Measurements from ENCODE around the gene GLE1. TPM values are rescaled to one million over a fixed set of nuclear protein-coding genes. Genes with fewer than 3 reads are reported as not detected.
"Not testable (repeated sequence)": the region's sequence is repeated elsewhere in the genome, so short reads cannot be mapped to it uniquely, and the experiment has no call there.

Gene GLE1
- total RNA-seq, 2 donors from 2014 or later: 45.8 to 59.0 TPM

GRCh38 chr9:128482186-128482585, 22.3 kb upstream of the GLE1 start:
- DNase-seq (no peak), ATAC-seq (replicated peaks in 1 of 2) (no peak)
- no peak overlapping the region for H3K27ac Mint-ChIP-seq
- H3K27me3 Mint-ChIP-seq (ENCODE audit: low read depth): no peaks in the 10 kb centered on the region
- H3K4me1 Mint-ChIP-seq (ENCODE audit: low read depth): no peaks in the 10 kb centered on the region
- H3K9me3 Mint-ChIP-seq: no peaks in the 10 kb centered on the region
- peaks cover 8 to 10% of the 10 kb centered on the region in 2 donors for H3K36me3 Mint-ChIP-seq (ENCODE audit: insufficient read depth in 2 of 2)
- H3K4me3 Mint-ChIP-seq: no peak overlapping the region

DNA sequence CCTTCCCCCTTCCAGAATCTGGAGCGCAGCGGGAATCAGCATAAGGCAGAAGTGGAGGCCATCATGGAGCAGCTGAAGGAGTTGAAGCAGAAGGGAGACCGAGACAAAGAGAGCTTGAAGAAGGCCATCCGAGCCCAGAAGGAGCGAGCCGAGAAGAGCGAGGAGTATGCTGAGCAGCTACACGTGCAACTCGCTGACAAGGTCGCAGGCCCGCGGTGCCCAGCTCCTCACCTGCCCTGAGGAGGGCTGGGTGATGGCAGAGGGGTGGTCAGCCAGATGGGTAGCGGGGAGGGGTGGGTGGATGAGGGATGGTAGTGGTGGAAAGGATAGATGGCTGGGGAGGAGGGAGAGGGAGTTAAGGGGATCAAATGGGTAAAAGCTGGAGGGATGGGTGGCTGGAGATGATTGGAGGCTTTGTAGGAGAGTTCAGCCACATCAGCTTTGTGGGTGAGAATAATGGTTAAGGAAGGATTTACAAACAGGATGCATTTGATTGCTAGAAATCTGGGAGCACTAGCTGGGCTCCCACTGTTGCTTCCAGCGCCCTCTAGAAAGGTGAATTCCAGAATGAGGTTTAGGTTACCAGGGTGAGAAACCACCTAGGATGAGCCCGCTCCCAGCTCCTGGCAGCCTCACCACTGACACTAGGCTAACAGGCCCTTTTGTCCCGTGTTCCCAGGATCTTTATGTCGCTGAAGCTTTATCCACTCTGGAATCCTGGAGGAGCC, 19.7 kb upstream of the GLE1 start:
- Mint-ChIP-seq H3K4me3 (no peak overlapping the region), H3K9me3 (no peaks in the 10 kb centered on the region), H3K36me3 (ENCODE audit: insufficient read depth in 2 of 2) (peaks cover 9 to 12% of the 10 kb centered on the region in 2 donors), H3K27ac (no peak overlapping the region), H3K4me1 (ENCODE audit: low read depth) (no peaks in the 10 kb centered on the region), H3K27me3 (ENCODE audit: low read depth) (no peaks in the 10 kb centered on the region)
- no peak for ATAC-seq (replicated peaks in 1 of 2)
- DNase-seq: no peak

GRCh38 chr9:128485414-128485855, 19.1 kb upstream of the GLE1 start:
- no peaks in the 10 kb centered on the region for H3K4me1 Mint-ChIP-seq (ENCODE audit: low read depth)
- H3K9me3 Mint-ChIP-seq: no peaks in the 10 kb centered on the region

DNA sequence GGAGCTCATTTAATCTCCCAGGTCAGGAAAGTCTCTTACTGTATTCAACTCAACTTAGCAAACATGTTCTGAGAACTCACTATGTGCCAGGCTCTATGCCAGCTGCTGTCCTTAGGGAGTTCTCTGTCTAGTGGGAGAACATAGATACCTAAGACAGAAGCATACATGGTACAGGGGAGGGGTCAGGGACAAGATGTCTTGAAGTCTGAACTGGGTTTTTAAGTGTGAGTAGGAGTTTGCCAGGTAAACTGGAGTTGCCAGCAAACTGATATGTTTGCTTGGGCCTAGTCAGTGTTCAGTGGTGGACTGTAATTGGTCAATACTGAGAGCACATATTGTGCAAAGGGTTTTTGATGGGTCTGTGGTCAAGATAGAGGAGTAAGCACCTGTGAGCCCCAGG, 18.3 kb upstream of the GLE1 start:
- ATAC-seq (replicated peaks in 1 of 2): no peak
- no peak overlapping the region for H3K4me3 Mint-ChIP-seq
- no peaks in the 10 kb centered on the region for H3K9me3 Mint-ChIP-seq
- no peak overlapping the region for H3K27ac Mint-ChIP-seq
- no peaks in the 10 kb centered on the region for H3K4me1 Mint-ChIP-seq (ENCODE audit: low read depth)
- H3K27me3 Mint-ChIP-seq (ENCODE audit: low read depth): no peaks in the 10 kb centered on the region
- DNase-seq: no peak
- peaks cover 9 to 14% of the 10 kb centered on the region in 2 donors for H3K36me3 Mint-ChIP-seq (ENCODE audit: insufficient read depth in 2 of 2)

More at GRCh38 chr9:128485414-128485855, 19.1 kb upstream of the GLE1 start:
- H3K27ac Mint-ChIP-seq: no peak overlapping the region
- no peak overlapping the region for H3K4me3 Mint-ChIP-seq
- H3K36me3 Mint-ChIP-seq (ENCODE audit: insufficient read depth in 2 of 2): peaks cover 9 to 12% of the 10 kb centered on the region in 2 donors
- DNase-seq: no peak
- no peak for ATAC-seq (replicated peaks in 1 of 2)
- no peaks in the 10 kb centered on the region for H3K27me3 Mint-ChIP-seq (ENCODE audit: low read depth)

- H3K27me3 Mint-ChIP-seq (ENCODE audit: low read depth): no peaks in the 10 kb centered on the region
- no peak for ATAC-seq (replicated peaks in 1 of 2)
- no peak for DNase-seq
- no peaks in the 10 kb centered on the region for H3K4me1 Mint-ChIP-seq (ENCODE audit: low read depth)
- no peak overlapping the region for H3K27ac Mint-ChIP-seq
- no peaks in the 10 kb centered on the region for H3K9me3 Mint-ChIP-seq
- H3K4me3 Mint-ChIP-seq: no peak overlapping the region
- peaks cover 1 to 20% of the 10 kb centered on the region in 2 donors for H3K36me3 Mint-ChIP-seq (ENCODE audit: insufficient read depth in 2 of 2)
Observed at GRCh38 chr9:128493424-128493823, 11.1 kb upstream of the GLE1 start.

DNA sequence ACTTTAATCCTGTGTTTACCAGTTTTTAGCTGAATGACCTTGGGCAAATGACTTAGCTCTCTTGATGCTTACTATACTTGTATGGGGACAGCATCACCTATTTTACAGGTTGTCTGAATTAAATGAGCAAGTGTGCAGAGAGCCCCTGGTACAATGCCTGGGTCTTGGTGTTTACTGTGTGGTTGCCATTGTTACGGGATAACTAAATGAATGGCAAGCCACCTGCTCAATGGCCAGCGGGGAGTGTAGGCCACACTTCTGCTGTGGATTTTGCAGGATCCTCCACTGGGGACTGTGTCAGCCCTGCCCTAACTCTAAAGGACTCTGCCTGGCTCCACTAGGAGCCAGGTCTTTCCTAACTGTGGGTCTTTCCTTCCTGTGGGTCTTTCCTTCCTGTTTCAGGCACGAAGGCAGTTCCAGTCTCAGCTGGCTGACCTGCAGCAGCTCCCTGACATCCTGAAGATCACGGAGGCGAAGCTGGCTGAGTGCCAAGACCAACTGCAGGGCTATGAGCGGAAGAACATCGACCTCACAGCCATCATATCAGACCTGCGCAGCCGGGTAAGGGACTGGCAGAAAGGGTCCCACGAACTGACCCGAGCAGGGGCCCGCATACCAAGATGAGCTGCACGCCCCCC, 10.3 kb upstream of the GLE1 start:
- no peaks in the 10 kb centered on the region for H3K27me3 Mint-ChIP-seq (ENCODE audit: low read depth)
- H3K4me1 Mint-ChIP-seq (ENCODE audit: low read depth): no peaks in the 10 kb centered on the region
- H3K9me3 Mint-ChIP-seq: no peaks in the 10 kb centered on the region
- no peak overlapping the region for H3K27ac Mint-ChIP-seq
- peaks cover 1 to 19% of the 10 kb centered on the region in 2 donors for H3K36me3 Mint-ChIP-seq (ENCODE audit: insufficient read depth in 2 of 2)
- ATAC-seq (replicated peaks in 1 of 2): no peak
- DNase-seq: no peak
- H3K4me3 Mint-ChIP-seq: no peak overlapping the region

DNA sequence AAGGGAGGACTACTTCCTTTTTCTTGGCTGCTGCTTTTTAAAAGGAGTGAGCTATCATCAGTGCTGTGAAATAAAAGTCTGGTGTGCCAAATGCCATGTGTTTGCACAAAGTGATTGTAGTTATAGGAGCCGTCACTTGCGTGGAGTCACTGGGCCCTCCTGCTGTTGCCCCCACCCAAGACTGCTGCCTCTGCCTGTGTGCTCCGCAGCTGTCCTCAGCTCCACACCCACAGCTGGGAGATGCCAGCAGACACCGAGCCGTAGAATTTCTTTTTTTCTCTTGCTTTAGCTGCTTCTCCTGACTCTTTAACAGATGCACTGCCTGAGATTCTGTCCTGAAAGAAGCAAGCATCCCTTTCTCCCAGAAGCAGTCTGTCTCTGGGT, 9.8 kb upstream of the GLE1 start:
- no peaks in the 10 kb centered on the region for H3K4me1 Mint-ChIP-seq (ENCODE audit: low read depth)
- H3K4me3 Mint-ChIP-seq: no peak overlapping the region
- peaks cover 1 to 17% of the 10 kb centered on the region in 2 donors for H3K36me3 Mint-ChIP-seq (ENCODE audit: insufficient read depth in 2 of 2)
- no peak for DNase-seq
- H3K9me3 Mint-ChIP-seq: no peaks in the 10 kb centered on the region
- no peaks in the 10 kb centered on the region for H3K27me3 Mint-ChIP-seq (ENCODE audit: low read depth)
- ATAC-seq (replicated peaks in 1 of 2): no peak
- H3K27ac Mint-ChIP-seq: no peak overlapping the region

DNA sequence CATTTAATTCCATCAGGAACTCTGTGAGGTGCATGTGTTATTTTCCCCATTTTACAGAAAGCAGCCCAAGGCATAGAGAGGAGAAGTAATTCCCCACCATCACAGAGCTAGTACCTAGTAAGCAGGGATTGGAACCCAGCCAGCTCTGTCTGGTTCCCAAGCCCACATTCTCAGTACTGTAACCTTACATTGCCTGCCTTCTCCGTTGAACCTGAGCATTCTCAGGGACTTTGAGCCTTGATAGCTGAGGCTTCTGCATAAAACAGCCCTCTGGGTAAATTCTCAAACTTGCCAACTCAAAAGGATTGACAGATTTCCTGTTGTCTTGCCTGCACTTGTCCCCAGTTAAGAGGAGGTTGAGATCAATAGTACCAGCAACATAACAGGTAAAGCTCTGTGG, 9.2 kb upstream of the GLE1 start:
- Mint-ChIP-seq H3K9me3 (no peaks in the 10 kb centered on the region), H3K4me1 (ENCODE audit: low read depth) (no peaks in the 10 kb centered on the region), H3K27ac (no peak overlapping the region), H3K36me3 (ENCODE audit: insufficient read depth in 2 of 2) (peaks cover 1 to 17% of the 10 kb centered on the region in 2 donors), H3K27me3 (ENCODE audit: low read depth) (no peaks in the 10 kb centered on the region), H3K4me3 (no peak overlapping the region)
- no peak for ATAC-seq (replicated peaks in 1 of 2)
- DNase-seq: no peak

GRCh38 chr9:128495804-128496417, 8.6 kb upstream of the GLE1 start:
- Mint-ChIP-seq H3K36me3 (ENCODE audit: insufficient read depth in 2 of 2) (peaks cover 1 to 15% of the 10 kb centered on the region in 2 donors), H3K9me3 (no peaks in the 10 kb centered on the region), H3K27me3 (ENCODE audit: low read depth) (no peaks in the 10 kb centered on the region), H3K27ac (no peak overlapping the region), H3K4me3 (no peak overlapping the region), H3K4me1 (ENCODE audit: low read depth) (no peaks in the 10 kb centered on the region)
- ATAC-seq (replicated peaks in 1 of 2): no peak
- DNase-seq: no peak

GRCh38 chr9:128497824-128498610, 6.5 kb upstream of the GLE1 start:
- Mint-ChIP-seq H3K9me3 (no peaks in the 10 kb centered on the region), H3K4me3 (no peak overlapping the region), H3K4me1 (ENCODE audit: low read depth) (no peaks in the 10 kb centered on the region), H3K27ac (no peak overlapping the region), H3K27me3 (ENCODE audit: low read depth) (no peaks in the 10 kb centered on the region), H3K36me3 (ENCODE audit: insufficient read depth in 2 of 2) (peaks cover 0 to 13% of the 10 kb centered on the region in 2 donors)
- ATAC-seq (replicated peaks in 1 of 2) (no peak), DNase-seq (no peak)

DNA sequence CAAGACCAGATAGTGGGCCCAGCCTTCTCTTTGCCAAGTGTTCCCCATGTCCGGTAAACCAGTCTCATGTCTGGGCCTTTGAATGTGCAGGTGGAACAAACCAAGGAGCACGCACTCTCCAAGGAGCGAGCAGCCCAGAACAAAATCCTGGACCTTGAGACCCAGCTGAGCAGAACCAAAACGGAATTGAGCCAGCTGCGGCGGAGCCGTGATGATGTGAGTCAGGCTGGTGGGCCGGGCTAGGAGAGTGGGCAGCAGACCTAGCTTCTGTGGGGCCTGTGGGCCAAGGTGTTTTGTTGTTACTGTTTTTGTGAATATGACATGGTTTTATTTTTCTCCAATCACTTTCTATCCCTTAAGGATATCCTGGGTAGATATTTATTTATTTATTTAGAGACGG, 5.6 kb upstream of the GLE1 start:
- Mint-ChIP-seq H3K36me3 (ENCODE audit: insufficient read depth in 2 of 2) (peaks cover 0 to 13% of the 10 kb centered on the region in 2 donors), H3K9me3 (no peaks in the 10 kb centered on the region), H3K4me3 (no peak overlapping the region), H3K27ac (no peak overlapping the region), H3K4me1 (ENCODE audit: low read depth) (peaks cover 6% of the 10 kb centered on the region), H3K27me3 (ENCODE audit: low read depth) (no peaks in the 10 kb centered on the region)
- no peak for DNase-seq
- ATAC-seq (replicated peaks in 1 of 2): no peak

GRCh38 chr9:128499920-128500319, 4.6 kb upstream of the GLE1 start:
- no peak for ATAC-seq (replicated peaks in 1 of 2)
- H3K4me1 Mint-ChIP-seq (ENCODE audit: low read depth): peaks cover 7% of the 10 kb centered on the region
- peaks cover under 1 to 14% of the 10 kb centered on the region in 2 donors for H3K36me3 Mint-ChIP-seq (ENCODE audit: insufficient read depth in 2 of 2)
- H3K4me3 Mint-ChIP-seq: no peak overlapping the region
- no peak overlapping the region for H3K27ac Mint-ChIP-seq
- no peaks in the 10 kb centered on the region for H3K27me3 Mint-ChIP-seq (ENCODE audit: low read depth)
- H3K9me3 Mint-ChIP-seq: no peaks in the 10 kb centered on the region
- no peak for DNase-seq

DNA sequence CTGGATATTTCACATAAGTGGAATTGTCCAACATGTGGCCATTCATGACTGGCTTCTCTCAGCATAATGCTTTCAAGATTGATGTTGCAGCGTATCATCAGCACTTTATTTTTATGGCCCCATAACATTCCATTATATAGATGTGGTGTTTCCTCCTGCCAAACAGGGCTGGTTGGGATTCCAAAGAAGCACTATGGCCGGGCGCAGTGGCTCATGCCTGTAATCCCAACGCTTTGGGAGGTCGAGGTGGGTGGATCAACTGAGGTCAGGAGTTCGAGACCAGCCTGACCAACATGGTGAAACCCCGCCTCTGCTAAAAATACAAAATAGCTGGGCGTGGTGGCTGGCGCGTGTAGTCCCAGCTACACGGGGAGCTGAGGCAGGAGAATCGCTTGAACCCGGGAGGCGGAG, 1.1 kb upstream of the GLE1 start:
- peak overlapping the region; percentile 54 for H3K27ac Mint-ChIP-seq
- not testable (repeated sequence) for ATAC-seq (replicated peaks in 1 of 2); DNase-seq; H3K36me3 Mint-ChIP-seq (ENCODE audit: insufficient read depth in 2 of 2); H3K9me3 Mint-ChIP-seq; H3K27me3 Mint-ChIP-seq (ENCODE audit: low read depth)
- peak overlapping the region; percentile 97 to 100 for H3K4me3 Mint-ChIP-seq
- H3K4me1 Mint-ChIP-seq (ENCODE audit: low read depth): peaks cover 23% of the 10 kb centered on the region
